Gastrocnemius medialis (tissue), 4 donors: ENCODE results near the gene SLC22A31.

Experiments used
- CTCF ChIP-seq, 5 experiments: fragments of 450-650 bp in 3 of 5; fragments of 200-600 bp in 2 of 5; sonication (generic) in 2 of 5; IDR thresholded peaks in 4 of 5; conservative IDR thresholded peaks in 1 of 5; 1 replicate in 4 of 5; 2 replicates in 1 of 5; pipeline ENCODE4 v1.5.1; 2016 to 2019; ENCODE audit warnings: antibody characterized with exemption in 5 of 5, mild to moderate bottlenecking in 3 of 5, moderate library complexity in 3 of 5
- POLR2A ChIP-seq, 2 donors: fragments of 450-650 bp; IDR thresholded peaks; one replicate each; pipeline ENCODE4 v1.6.1; 2017; ENCODE audit warnings: antibody characterized with exemption in 2 of 2, mild to moderate bottlenecking in 2 of 2, moderate library complexity in 2 of 2

- TF ChIP-seq POLR2A (IDR thresholded peaks at IDR 0.05) (peak in 1 of 2 donors; percentile 28), CTCF (IDR thresholded peaks at IDR 0.05 in 4 of 5, conservative IDR thresholded peaks at IDR 0.05 in 1 of 5) (peak; percentile 59 to 76 (median 70))
Measured at GRCh38 chr16:89216315-89217137, 16.2 kb upstream of the SLC22A31 start.
